Amniotic epithelial cell (primary cell): Measurements from ENCODE around the gene MAGOH.

Source experiments
- DNase-seq: peaks from one replicate; pipeline ENCODE4 v3.0.0-alpha.2; 2010; ENCODE audit warnings: low read depth

MAGOH gene

GRCh38 chr1:53270873-53271272, 32.6 kb upstream of the MAGOH start:
- no peak for DNase-seq

GRCh38 chr1:53270107-53270506, 31.8 kb upstream of the MAGOH start:
- no peak for DNase-seq

- DNase-seq = no peak
Observed at GRCh38 chr1:53267761-53268160, 29.4 kb upstream of the MAGOH start.

GRCh38 chr1:53266038-53266437, 27.7 kb upstream of the MAGOH start:
- DNase-seq = peak; percentile 14

- no peak for DNase-seq
Observed at GRCh38 chr1:53265581-53265980, 27.3 kb upstream of the MAGOH start.

- DNase-seq = no peak
Observed at GRCh38 chr1:53264048-53264447, 25.7 kb upstream of the MAGOH start.

- DNase-seq = no peak
Observed at GRCh38 chr1:53262000-53262399, 23.7 kb upstream of the MAGOH start.

GRCh38 chr1:53260631-53261247, 22.4 kb upstream of the MAGOH start:
- peak; percentile 75 for DNase-seq

- DNase-seq = no peak
Observed at GRCh38 chr1:53259932-53260331, 21.6 kb upstream of the MAGOH start.

GRCh38 chr1:53258216-53258615, 19.9 kb upstream of the MAGOH start:
- DNase-seq = no peak

- peak; percentile 20 for DNase-seq
Observed at GRCh38 chr1:53257454-53258081, 19.2 kb upstream of the MAGOH start.

- no peak for DNase-seq
Observed at GRCh38 chr1:53256511-53257453, 18.5 kb upstream of the MAGOH start.

- peak; percentile 56 for DNase-seq
Observed at GRCh38 chr1:53255031-53255430, 16.7 kb upstream of the MAGOH start.

GRCh38 chr1:53254011-53254640, 15.8 kb upstream of the MAGOH start:
- peak; percentile 93 for DNase-seq

GRCh38 chr1:53250325-53250724, 12.0 kb upstream of the MAGOH start:
- DNase-seq = no peak

GRCh38 chr1:53249706-53250105, 11.4 kb upstream of the MAGOH start:
- peak; percentile 34 for DNase-seq

- DNase-seq = peak; percentile 93
Observed at GRCh38 chr1:53246261-53247134, 8.2 kb upstream of the MAGOH start.

GRCh38 chr1:53244141-53244540, 5.8 kb upstream of the MAGOH start:
- DNase-seq = no peak

- DNase-seq = no peak
Observed at GRCh38 chr1:53242381-53242780, 4.1 kb upstream of the MAGOH start.

GRCh38 chr1:53241828-53242227, 3.5 kb upstream of the MAGOH start:
- no peak for DNase-seq

- DNase-seq = no peak
Observed at GRCh38 chr1:53237638-53238037, 680 bp downstream of the MAGOH start.

- DNase-seq = no peak
Observed at GRCh38 chr1:53220962-53221286, 17.4 kb downstream of the MAGOH start.
